Cortex of kidney (tissue), 1 donor: Measurements from ENCODE around the gene CTNNA2.

Experiments used
- DNase-seq: peaks from one replicate; lab custom pipeline; 2025; lab: John Stamatoyannopoulos, UW

The CTNNA2 gene

DNA sequence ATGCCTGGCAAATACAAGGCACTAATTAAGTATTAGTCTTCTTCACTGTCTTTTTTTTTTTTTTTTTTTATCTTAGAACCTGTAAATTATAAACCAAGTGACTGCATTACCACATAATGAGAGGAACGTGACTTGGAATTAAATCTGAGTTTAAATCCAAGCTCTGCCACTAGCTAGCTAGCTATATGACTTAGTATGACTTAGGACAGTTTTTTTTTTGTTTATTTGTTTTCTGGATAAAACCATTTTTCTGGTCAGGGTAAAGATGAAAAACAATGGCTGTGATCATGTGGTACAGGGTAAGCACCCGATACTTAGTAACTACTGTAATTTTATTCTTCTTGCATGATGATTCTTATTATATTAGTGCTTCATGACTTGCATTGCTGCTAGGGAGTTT, 983.5 kb downstream of the CTNNA2 start:
- no peak for DNase-seq

DNA sequence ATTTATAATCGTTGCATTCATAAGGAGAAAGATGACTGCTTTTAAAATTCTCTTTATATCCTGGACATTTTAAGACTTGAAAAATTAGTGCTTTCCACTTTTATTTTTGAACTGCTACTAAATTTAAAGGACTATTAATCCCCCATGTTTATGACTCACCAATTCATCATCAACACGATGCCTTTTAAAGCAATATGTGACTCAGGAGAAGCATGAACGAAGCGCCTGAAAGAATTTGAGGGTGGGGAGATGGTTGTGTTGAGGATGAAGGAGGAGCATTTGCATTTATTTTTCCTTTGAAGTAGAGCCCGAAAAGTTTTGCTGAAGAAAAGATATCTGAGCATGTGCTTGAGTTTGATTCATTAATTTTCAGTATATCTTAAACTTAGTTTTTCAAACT, 983.9 kb downstream of the CTNNA2 start:
- no peak for DNase-seq

DNA sequence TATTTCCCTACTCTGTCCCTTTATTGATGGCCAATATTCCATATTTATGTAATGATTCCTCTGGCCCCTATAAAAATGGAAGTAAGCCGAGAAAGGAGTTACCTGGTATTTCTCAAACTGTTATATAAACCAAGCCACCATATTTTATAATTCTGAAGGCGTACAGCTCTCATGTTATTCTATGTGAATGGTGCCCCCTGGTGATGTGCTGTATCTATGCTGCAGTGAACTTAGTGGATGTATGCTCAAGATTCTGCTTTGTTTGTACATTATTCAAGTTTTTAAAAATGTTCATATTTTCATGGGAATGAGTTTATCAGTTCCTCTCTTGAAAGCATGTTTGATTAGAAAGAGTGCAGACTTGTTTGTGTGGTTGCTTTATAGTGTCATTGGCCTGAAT, 986.2 kb downstream of the CTNNA2 start:
- DNase-seq, result no peak

DNA sequence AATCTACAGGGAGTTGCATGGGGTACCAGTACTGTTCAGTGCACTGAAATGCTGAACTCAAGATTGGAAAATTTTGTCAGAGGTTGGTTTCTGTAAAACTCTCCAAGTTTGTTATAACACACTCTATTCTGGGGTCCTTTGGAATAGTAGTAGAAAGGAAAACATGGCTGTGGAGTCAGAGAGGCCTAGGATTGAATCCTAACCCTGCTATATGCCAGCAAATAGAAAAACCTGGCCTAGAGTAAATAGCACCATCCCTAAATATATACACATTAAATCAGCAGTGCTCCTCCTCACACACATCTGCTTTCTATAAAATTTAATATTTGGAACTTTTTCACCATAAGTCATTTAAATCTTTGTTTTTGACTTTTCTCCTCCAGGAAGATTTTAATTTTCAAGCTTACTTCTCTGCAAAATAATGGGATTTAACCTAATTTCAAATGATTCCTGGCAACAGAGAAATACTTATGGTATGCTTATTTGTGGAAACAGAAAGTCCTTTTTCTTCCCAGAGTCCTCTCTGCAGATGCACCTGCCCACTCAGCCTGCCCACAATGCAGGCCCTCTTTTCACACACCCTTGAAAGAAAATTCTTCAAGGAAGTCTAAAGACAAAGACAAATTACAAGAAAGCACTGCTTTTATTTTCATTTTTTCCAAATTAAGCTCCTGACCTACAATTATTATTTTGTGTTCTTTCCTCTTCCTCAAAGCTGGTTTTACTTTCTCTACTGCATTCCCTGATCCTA, 989.2 kb downstream of the CTNNA2 start:
- DNase-seq, result no peak

DNA sequence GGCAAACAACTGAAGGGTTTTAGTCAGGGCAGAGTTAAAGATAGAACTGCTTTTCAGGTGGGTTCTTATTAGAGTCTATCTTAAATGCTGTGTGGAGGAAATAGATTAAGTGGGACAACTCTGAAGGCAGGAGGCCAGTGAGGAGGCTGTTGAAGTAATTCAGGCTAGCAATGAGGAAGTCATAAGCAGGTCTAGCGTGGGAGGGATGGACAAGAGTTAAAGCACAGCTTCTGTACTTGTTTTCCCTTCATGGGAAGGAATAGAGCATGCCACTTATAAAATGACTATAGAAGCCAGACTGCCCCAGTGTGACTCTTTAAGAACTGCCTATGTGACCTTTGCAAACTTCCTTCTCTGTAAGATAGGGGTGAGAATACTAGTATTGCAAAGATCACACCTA, 993.7 kb downstream of the CTNNA2 start:
- no peak for DNase-seq

DNA sequence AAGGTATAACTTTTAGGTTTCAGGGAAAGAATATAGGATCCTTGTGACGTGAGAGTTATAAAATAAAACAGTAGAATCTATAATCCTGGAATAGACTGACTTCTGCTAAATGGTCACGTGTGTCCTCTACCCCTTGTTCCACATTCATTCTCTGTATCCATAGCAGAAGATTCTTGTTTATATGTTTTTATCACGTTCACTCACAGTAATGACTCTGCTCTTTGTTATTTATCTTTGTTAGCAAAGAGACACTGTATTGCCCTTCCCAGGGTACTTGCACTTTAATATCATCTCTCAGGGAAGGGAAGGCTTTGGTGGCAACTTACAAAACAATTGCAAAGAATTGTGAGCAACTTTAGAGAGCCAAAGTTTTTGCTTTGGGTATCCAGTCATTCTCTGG, 997.9 kb downstream of the CTNNA2 start:
- no peak for DNase-seq

DNA sequence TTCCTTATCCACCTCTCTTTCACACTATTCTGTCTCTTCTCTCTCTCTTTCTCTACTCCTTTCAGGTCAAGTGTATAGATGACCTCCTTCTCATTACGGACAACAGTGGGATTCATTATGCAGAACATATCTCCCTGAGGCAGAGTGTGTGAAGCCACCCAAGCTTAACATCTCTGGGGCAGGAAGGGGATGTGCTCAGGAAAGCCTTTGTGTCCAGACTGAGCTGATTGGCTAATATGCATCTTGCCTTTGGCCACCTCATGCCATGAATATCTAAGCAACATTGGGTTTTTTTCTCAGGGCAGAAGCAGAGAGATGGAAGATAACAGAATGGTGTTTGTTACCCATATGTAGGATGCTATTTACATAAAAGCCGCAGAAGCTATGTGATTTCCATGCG, 1003.1 kb downstream of the CTNNA2 start:
- DNase-seq, result no peak

DNA sequence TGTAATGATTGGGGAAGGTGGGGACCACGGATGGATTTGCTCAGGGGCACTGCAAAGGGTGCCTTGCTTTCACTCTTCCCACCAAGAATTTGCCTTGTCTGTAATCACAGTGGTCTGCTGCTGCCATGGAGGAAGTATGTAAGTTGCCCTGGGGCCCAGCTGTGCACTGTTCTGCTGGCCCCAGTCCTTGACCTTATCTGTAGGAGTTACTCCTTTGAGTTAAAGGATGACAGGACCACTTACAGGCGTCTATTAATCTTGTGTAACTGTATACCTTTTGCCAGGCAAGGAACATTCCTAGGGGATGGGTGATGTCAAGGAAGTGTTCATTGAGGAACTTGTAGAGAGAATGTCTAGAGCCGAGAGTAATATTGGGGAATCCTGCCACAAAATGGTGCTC, 1004.5 kb downstream of the CTNNA2 start:
- DNase-seq, result no peak

DNA sequence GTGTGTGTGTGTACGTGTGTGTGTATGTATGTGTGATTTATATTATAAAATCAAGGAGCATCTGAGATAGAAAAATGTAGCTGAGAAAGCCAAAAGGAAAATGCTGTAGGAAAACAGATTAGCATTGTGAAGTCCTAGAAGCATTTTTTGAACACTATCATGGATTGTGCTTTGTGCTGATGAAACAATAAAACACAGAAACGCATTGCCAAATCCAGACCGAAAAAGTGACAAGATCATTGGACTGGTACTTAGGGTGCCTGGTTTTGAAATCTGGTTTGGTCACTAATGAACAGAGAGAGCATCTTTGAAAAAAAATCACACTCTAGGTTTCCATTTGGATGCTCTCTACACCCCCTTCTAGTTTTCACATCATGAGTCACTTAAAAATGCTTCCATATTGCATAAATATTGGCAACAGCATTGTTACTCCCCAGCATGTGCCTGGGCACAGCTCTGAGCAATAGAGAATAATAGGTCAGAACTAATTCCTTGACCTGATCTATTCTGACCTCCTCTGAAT, 1006.3 kb downstream of the CTNNA2 start:
- no peak for DNase-seq

DNA sequence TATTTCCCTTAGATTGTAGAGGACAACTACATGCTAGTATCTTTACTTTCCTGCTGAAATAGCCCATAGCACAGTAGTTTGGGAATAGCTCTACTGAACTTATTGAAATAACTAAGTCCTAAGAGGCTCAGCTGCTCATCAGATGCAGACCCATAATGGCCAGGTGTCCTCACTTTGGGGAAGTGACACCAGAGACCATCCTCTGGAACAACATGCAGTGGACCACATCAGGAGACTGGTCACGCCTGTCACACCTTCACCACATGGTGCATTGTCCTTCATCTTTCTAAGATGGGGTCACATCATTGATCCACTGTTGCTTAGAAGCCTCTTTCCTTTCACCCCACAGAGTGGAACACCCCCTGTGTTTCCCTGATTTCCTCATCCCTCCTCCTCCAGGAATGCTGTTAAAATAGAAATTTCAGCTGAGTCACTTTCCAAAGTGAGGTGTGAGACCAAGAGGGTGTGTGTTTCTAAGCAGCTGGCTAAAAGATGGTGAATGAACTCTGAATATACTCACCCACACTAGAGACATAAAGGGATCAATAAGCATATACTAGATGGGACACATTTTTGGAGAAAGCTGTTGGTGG, 1006.9 kb downstream of the CTNNA2 start:
- DNase-seq, result no peak

DNA sequence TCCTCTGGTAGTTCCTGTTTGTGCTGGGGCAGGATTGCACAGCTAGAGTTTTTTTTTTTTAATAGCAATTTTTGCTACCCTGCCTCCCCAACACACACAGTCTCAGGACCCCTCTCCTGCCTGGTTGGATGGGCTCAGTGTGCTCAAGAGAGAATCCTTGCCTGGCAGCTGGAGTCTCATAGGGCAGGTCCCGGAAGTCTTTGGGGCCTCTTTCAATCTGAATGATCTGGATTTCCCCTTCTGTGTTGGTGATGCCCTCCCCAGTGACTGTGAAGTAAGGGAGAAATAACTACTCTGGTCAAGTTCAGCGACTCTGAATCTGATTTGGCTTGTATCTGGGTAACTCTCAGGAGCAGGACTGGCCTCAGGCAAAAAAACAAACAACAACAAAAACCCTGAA, 1012.3 kb downstream of the CTNNA2 start:
- no peak for DNase-seq

DNA sequence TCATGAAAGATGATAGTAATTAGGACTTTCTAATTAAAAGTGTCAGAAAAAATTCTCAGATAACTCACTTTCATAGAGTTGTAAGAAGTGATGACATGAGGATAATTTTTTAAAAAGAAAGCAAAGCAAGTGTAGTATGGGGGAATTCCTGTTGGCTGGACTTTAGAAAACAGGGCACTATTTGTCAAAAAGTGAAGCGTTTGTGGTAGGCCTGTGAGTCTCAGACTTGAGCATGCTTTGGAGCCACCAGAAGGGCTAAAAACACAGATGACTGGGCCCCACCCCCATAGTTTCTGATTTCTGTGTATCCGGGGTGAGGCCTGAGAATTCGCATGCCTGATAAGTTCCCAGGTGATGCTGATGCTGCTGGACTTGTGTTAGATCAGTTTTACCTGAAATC, 1014.3 kb downstream of the CTNNA2 start:
- no peak for DNase-seq

DNA sequence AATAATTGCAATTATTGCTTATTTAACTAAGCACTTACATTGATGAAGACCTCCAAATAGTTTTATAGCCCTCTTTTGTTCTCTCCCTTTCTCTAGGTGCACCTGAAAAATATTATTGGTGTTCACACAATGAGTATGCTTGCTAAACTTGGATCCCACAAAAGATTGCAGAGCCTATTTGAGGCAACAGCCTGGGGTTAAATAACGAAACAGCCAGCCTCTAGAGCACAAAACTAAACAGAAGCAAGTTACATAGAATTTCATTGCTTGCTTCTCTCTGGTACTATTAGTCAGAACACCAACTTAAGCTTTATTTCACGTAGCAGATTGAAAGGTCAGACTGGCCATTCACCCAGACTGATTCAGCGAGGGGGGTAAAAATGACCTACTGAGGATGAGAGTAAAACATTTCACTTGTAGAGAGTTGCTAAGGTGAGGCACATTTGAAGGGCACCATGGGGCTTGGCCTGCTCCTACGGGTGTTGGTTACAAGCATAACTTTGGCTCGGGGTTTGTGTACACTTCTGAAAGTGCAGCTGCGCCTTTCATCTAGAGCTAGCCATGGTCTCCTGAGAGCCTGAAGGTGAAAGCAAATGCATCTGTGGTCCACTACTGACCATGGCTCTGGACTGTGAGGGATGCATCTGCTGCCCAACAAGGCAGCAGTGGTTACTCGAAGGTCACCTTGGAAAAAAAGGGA, 1016.8 kb downstream of the CTNNA2 start:
- DNase-seq, result no peak

DNA sequence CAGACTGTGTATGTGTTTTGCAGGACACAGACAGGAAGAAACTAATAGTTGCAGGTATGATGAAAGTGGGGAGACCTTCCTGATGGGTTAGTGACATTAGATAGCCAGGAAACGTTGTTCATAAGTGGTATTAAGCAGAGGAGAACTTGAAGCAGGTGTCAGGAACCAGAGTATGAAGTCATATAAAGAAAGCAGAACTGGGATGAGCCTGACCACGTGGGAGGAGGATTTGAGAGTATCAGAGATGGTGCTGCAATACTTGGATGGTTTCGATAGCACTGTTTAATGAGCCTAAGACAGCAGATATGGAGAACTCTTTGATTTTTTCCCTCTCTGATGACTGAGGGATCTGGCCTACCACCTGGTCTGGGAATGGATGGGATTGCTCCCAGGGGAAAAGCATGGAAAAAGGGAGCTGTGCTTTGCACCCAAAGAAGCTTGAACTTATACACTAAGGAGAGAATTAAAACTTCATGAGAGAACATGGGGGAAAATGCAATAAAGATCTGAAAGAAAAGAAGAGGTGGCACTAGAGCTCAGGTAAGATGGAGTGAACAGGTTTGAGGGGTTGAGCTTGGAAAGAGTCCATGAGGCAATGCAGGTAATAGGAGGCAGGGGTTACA, 1017.7 kb downstream of the CTNNA2 start:
- no peak for DNase-seq

DNA sequence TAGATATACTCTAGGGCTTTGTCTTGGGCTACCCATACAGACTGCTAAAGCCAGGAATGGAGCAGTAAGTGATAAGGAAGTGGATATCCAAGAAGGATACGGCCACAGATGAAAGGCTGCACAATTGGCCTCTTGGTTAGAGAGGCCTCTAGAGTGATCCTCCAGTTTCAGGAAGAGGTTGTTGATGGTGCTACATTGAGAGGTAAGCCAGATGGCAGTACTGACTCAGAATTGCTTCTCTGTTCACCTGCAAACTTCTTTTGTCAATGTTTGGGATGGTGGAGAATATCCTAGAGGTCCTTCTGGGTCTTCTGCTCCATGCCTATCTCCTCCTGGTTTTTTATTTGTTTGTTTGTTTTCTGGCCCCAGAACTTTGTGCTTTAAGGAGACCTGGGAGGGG, 1018.5 kb downstream of the CTNNA2 start:
- DNase-seq, result no peak

DNA sequence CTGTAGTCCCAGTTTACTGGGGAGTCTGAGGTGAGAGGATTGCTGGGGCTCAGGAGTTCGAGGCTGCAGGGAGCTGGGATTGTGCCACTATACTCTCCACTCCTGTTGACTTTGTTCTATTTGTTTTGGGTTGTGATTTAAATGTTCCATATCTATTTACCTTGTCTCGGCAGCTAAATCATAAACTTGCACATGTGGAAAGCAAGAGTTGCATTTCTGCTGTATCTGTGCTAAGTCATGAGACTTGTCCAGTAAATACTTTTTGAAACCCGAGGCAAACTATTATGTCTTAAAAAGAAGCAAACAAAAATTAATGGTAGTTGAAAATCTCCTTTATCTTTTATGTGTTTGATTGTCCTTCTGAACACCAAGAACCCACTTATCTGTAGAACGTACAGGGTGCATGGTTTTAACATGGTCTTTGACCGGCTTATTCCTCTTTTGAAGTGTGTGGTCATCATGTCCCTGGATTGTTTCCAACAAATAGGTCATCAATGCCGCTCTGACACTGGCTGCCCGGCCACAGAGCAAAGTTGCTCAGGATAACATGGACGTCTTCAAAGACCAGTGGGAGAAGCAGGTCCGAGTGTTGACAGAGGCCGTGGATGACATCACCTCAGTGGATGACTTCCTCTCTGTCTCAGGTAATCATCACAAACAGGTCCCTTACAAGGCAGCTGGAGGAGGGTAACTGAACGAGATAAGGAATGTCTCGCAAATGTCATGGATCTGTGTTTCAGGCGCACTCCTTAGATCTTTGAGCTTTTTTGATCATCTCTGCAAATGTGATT, 1032.8 kb downstream of the CTNNA2 start:
- no peak for DNase-seq

DNA sequence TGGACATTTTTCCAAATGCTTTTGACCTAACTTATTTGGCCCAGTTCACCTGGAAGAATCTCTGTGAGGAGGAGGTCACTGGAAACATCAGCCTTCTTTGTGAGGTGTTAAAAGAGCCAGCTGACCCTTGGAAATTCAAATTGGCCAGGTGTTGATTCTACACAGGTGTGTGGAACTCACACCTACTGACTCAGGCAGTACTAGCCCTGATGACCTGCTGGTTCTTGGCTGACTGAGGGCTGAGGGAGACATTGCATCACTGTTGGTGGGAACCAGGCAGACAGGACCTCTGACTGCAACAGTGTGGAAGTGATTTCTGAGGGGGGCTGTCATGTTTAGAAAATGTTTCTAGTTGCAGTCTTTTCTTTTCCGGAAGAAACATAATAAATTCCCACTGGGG, 1033.9 kb downstream of the CTNNA2 start:
- no peak for DNase-seq

DNA sequence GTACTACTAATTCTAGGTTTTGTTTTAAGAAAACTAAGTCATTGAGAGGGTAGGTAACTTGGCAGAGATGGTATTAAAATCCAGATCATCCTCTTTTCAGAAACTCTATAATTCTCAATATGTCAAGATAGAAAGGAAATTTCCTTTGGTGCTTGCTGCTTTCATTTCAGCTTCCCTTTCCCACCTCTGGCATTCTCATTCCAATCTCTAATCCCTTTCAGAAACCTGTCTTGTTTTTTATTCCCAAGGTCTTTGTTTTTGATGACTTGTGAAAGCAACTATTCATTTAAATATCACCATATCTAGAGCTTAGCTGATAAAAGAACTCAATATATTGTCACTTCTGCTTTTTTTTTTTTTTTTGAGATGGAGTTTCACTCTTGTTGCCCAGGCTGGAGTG, 1034.5 kb downstream of the CTNNA2 start:
- DNase-seq, result no peak

DNA sequence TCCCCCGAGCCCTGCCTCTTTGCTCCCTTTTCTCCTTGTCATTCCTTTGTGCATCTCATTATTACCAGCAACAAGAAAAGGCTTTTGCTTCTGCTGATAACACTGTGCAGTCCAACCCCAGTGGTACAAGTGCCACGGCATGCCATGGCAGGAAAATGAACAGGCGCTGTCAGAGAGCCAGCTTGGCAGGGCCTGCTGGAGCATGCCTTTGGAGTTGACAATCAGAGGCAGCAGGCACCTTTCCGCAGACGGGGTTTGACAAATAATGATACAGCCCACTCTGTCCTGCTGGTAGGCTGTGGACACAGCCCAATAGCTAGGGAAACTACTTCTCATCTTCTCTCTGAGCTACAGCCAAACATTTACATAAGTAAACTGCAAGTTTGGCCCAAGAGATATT, 1035.6 kb downstream of the CTNNA2 start:
- DNase-seq, result no peak

DNA sequence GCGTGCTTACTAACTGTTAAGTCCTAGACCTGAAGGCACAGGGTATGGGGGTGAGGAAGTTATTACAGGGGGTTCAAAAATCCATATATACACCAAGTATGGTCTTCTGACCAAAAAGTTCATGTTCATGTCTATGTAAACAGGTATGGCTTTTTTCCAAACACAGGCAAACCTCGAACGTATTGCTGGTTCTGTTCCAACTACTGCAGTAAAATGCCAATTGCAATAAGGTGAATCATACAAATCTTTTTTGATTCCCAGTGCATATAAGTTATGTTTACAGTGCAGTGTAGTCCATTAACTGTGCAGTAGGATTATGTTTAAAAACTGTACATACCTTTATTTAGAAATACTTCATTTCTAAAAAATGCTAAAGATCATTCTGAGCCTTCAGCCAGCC, 1037.0 kb downstream of the CTNNA2 start:
- no peak for DNase-seq

DNA sequence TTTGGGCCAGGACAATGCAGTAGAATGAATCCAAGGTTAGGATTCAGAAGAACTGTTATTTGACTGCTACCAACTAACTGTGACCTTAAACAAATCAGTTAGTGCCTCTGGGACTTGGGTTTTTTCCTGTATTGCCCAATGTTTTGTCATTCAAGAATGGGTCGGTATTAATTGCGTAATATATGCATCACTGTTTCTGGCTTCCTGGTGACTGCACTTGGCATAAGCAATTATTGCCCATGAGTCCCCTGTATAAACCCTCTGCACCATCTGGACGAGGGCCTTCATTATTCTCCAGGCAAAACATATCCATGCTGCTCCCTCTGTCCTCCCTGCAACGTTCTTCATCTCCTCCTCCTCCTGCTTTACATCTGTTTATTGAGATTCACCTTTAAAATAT, 1047.5 kb downstream of the CTNNA2 start:
- DNase-seq, result no peak

DNA sequence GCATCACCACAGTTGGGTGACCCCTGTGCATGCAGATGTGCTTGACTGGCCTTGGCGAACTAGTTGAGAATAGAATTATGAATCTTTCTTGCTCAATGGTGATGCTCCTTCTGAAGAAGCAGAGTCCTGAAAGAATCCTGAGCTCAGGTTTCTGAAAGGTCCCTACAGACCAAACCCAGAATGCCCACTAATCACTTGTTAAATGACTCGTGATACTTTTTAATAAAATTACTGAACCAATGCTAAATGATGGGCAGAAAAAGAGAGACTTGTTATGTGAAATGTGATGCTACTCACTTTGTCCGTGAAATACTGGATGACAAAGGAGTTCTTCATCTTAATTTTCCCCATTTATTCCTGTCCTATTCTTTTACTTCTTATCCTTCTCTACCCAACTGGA, 1055.2 kb downstream of the CTNNA2 start:
- no peak for DNase-seq
